Prostate gland (tissue), 2 donors: ENCODE data around the gene HAL.

ENCODE experiments used
- POLR2A ChIP-seq: fragments of 450-650 bp; IDR thresholded peaks from one replicate; pipeline ENCODE4 v1.6.1; 2016; ENCODE audit warnings: antibody characterized with exemption, mild to moderate bottlenecking
- POLR2AphosphoS5 ChIP-seq: sonication (generic); formaldehyde crosslinking; IDR thresholded peaks from one replicate; pipeline ENCODE4 v1.6.1; 2017; ENCODE audit warnings: antibody characterized with exemption
- TF ChIP-seq, protein P1 (sequence below), 4 experiments: fragments of 200-600 bp in 2 of 4; fragments of 450-650 bp in 2 of 4; sonication (generic) in 2 of 4; IDR thresholded peaks; 1 replicate in 3 of 4; 2 replicates in 1 of 4; pipeline ENCODE4 v1.5.1; 2016 to 2019; ENCODE audit warnings: antibody characterized with exemption in 4 of 4, mild to moderate bottlenecking in 2 of 4, moderate library complexity in 2 of 4

DNA sequence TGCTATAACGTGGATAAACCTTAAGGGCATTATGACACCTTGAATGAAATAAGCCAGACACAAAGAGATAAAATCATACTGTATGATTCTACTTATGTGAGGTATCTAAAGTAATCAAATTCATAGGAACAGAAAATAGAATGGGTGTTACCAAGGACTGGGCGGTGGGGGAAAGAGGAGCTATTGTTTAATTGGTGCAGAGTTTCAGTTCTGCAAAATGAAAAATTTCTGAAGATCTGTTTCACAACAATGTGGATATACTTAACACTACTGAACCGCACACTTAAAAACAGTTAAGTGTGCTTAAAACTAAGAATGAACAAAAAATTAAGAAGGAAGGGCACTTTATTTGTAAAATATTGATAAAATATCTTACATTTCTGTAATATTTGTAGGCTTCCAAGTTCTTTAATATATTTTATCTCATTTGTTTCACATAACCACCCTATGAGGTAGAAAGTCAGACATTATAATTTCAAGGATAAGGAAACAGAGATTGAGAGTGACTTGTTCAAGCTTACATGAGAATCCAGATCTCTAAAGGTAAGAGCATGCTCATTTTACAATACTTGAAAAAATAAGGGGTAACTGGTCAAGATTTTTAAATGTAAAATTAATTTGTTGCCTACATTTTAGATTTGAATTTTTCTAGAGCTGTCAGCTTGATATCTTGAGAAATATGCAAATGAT lies 24.3 kb upstream of the HAL start:
- TF ChIP-seq, protein P1, sequence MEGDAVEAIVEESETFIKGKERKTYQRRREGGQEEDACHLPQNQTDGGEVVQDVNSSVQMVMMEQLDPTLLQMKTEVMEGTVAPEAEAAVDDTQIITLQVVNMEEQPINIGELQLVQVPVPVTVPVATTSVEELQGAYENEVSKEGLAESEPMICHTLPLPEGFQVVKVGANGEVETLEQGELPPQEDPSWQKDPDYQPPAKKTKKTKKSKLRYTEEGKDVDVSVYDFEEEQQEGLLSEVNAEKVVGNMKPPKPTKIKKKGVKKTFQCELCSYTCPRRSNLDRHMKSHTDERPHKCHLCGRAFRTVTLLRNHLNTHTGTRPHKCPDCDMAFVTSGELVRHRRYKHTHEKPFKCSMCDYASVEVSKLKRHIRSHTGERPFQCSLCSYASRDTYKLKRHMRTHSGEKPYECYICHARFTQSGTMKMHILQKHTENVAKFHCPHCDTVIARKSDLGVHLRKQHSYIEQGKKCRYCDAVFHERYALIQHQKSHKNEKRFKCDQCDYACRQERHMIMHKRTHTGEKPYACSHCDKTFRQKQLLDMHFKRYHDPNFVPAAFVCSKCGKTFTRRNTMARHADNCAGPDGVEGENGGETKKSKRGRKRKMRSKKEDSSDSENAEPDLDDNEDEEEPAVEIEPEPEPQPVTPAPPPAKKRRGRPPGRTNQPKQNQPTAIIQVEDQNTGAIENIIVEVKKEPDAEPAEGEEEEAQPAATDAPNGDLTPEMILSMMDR (IDR thresholded peaks at IDR 0.05) = no peak
- TF ChIP-seq POLR2AphosphoS5 (no peak), POLR2A (no peak)
